Activated CD8-positive, alpha-beta memory T cell treated with anti-CD3 and anti-CD28 coated beads, Interleukin-2, amount 50 U/mL, for 24 hours (primary cell): Measurements from ENCODE around the gene PKD2L1.
A peak's percentile ranks its signal among the peaks of the same experiment; 100 is the strongest.
"Not testable (repeated sequence)": the region's sequence is repeated elsewhere in the genome, so short reads cannot be mapped to it uniquely, and the experiment has no call there.

Source experiments
- DNase-seq: peaks from one replicate; pipeline ENCODE4 v3.0.0-alpha.2; 2020; ENCODE audit errors: extremely low read depth

The PKD2L1 gene

DNA sequence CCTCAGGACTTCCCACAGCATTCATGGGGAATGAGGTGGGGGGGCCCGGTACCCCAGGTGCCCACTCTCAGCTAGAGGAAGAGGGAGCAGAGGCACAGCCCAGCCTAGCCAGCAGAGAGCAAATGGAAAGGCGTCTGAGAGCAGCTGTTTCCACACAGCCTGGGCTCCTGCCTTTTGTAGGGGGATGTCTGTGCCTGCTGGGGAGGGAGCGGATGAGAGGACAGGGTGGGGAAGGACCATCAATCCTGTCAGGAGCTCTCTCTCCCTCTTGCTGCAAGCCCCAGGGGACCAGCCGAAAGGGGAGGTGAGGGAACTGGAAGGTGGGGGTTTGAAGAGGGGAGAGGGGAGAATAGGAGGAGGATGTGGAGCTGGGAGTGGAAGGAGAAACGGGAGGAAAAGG is at the start of gene PKD2L1:
PKD2L1 (minus strand) TSS at position 150 of the 400 bp plus-strand sequence; CDS start at position 25, 125 bp downstream.
- DNase-seq = no peak

DNA sequence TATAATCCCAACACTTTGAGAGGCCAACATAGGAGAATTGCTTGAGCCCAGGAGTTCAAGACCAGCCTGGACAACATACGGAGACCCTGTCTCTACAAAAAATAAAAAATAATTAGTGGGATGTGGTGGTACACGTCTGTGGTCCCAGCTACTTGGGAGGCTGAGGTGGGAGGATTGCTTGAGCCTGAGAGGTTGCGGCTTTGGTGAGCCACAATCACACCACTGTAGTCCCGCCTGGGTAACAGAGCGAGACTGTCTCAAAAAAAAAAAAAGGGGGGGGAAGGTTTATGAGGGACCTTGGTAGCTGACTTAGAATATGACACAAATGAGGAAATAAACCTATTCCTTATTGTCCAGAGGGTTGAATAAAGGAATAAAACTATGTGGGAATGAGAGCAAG is 47.8 kb upstream of the PKD2L1 start:
- no peak for DNase-seq

DNA sequence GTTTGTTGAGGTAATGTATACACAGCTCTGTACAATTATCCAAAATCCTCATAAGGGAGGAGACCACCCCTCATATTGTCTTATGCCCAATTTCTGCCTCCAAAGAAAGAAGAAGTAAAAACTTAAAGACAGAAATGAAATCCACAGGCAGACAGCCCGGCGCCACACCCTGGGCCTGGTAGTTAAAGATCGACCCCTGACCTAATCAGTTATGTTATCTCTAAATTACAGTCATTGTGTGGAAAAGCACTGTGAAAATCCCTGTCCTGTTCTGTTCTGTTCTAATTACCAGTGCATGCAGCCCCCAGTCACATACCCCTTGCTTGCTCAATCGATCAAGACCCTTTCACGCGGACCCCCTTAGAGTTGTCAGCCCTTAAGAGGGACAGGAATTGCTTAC is 46.6 kb upstream of the PKD2L1 start:
- DNase-seq = not testable (repeated sequence)

DNA sequence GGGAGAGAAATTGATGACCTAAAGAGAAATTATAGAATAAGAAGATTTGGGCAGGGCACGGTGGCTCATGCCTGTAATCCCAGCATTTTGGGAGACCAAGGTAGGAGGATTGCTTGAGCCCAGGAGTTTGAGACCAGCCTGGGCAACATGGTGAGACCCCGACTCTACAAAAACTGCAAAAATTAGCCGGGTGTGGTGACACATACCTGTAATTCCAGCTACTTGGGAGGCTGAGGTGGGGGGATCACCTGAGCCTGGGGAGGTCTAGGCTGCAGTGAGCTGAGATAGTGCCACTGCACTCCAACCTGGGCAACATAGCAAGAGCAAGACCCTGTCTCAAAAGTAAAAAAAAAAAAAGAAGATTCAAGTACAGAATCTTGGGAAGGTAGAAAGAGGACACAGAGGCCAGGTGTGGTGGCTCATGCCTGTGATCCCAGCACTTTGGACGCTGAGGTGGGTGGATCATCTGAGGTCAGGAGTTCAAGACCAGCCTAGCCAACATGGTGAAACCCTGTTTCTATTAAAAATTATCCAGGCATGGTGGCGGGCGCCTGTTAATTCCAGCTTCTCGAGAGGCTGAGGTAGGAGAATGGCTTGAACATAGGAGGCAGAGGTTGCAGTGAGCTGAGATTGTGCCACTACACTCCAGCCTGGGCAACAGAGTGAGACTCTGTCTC is 44.8 kb upstream of the PKD2L1 start:
- not testable (repeated sequence) for DNase-seq

DNA sequence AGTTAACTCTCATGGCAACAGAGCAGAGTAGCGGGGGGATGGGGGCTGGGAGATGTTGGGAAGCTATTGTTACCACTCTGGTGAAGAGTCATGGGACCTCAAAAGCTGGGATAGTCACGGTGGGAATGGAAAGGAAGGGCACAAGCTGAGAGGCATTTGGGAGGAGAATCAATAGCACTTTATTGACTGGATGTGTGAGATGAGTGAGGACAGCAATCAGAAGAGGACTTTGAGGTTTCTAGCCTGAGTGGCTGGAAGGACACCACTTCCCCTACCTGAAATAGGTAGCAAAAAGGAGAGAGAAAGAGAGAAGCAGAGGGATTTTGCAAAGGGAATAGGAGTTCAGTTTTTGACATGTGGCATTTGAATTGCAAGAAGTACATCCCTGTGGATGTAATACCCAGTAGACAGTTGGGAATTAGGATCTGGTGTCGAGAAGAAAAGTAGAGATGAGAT is 44.2 kb upstream of the PKD2L1 start:
- DNase-seq = no peak

DNA sequence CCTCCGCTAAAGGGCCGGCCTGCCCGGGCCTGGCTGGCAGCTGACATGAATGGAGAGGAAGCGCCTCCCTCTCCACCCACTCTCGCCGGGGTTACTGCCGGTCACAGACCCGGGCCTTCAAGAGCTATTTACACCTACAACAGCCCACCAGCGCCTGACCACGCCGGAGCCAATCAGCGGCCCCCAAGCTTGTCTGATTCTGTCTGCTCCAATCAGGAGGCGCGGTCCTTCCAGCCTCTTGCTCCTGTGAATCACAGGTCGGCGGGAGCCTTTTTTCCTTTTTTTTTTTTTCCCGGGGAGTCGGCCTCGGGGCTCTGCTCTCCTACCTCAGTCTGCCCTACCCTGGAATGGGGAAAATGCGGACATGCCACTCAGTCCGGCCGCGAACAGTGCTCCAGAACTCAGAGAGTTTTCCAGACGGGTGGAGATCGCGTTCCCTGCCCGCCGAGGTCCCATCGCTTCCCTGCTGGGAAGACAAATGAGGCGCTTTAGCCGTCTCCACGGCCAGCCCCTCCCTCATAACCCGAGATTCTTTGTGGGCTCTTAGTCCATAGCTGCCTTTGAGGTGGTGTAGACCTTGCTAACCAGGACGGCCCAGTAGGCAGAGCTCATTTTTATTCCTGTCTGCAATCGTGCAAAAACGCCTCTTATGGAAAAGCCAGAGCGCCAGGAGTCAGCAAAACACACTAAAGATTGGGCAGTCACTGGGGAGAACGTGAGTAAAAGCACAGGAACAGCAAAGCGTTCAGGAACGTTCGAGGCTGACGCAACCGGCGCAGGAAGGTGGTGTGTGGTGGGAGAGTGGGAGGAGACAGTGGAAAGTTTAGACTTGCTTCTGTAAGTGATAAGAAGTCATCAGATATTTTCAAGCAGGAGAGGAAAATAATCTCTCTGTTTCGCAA is 43.5 kb upstream of the PKD2L1 start:
- peak; percentile 81 for DNase-seq

DNA sequence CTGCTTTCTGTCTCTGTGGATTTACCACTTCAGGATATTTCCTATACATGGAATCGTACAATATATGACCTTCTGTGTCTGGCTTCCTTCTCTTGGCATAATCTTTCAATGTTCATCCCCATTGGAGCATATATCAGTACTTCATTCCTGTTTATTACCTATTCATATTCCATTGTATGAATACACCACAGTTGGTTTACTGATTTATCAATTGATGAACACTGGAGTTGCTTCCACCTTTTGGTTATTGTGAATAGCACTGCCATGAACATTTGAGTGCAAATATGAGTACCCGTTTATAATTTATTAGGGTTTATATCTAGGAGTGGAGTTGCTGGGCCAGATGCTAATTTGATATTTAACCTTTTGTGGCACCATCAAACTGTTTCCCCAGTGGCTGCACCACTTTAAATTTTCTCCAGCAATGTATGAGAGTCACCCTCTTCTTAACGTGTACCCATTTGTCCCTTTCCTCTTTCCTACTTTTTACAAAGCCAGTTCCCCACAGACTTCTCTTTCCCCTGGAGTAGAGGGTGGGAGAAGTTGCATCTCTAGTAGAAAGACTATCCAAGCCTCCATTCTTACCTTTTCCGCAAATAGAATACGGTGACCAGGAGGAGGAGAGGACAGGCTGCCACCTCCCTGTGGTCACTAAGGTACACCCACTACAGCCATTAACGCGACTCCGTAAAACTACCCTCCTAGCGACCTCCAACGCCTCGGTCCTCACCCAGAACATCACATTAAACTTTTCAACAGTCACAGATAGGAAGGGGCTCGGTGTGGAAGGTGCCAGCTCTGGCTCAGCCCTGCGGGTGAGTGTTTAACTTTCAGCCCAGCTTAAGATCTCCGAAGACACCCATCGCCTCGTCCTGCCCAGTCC is 42.6 kb upstream of the PKD2L1 start:
- DNase-seq = no peak

DNA sequence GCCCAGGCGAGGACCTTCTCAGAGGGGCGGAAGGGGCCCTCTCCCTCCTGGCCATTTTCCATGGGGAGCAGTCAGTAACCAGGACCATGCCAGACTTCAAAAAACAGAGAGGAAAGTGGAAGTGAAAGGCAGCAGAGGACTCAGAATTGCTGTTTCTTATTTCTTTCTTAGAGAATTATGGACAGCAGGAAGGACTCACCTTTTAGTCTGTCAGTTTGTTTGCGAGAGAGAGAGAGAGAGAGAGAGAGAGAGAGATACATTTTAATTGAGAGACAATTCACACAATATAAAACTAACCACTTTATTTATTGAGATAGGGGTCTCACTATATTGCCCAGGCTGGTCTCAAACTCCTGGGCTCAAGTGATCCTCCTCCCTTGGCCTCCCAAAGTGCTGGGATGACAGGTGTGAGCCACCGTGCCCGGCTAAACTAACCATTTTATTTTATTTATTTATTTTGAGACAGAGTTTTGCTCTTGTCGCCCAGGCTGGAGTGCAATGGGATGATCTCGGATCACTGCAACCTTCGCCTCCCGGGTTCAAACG is 41.5 kb upstream of the PKD2L1 start:
- no peak for DNase-seq

DNA sequence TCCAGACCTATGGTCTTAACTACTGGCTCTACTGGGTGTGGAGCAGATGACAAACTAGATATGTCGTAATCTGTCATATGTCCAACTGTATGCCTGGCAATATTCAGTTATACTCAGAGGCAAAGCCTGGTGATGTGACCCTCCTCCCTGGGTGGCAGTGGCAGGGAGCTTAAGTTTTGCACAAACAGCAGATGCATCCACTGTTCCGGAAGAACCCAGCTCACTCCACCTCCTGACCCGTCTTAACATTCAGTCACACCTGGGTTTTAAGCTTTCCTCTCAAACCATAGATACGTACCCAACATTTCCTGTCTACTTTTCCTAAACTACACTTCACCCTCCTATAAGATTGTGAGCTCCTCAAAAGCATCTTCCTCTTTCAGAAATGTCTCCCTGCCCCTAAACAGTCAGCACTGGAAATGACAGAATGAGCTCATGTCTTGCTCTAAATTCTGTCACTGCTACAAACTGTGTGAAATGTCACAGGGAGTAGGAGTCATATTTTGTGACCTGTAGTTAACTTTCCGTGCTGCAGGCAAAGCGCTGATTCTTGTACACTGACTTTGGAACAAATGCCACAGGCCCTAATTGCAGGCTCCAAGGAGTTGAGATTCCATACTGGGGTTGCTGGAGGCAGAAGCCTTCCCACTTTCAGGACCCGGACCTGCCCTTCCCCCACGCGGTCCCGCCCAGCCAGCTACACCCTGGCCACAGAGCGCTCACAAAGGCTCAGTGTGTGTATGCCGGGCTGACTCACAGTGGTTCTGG is 40.9 kb upstream of the PKD2L1 start:
- DNase-seq = peak; percentile 17

DNA sequence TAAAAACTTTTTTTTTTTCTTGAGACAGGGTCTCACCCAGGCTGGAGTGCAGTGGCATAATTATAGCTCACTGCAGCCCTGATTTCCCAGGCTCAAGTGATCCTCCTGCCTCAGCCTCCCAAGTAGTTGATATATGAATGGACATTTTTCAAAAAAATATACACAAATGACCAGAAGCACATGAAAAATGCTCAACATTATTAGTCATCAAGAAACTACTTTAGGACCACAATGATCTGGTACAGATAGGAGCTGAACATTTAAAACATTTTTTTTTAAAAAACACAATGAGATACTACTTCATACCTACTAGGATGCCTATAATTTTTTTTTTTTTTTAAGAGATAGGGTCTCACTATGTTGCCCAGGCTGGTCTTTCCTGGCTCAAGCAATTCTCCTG is 38.7 kb upstream of the PKD2L1 start:
- no peak for DNase-seq

DNA sequence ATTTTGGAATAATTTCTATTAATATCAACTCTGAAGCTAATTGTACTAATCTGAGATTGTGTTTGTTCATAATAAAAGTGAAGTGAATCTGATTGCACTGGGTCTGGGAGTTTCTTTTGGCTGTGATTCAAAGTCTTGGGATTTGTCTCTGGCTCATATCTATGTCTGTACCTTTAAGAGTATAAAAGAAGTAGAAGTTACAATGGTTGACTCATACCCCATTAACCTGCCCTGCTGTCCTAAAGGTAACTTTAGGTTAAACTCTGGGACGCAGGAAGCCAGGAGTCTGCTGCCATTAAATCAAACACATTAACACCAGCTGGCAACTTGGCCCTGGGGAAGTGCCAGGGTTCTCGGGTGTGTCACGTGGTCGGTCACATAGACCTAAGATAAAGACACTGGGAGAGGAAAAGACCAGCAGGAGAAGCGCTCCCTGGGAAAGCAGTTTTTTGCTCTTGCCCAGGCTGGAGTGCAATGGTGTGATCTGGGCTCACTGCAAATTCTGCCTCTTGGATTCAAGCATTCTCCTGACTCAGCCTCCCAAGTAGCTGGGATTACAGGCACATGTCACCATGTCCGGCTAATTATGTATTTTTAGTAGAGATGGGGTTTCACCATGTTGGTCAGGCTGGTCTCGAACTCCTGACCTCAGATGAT is 34.8 kb upstream of the PKD2L1 start:
- no peak for DNase-seq

DNA sequence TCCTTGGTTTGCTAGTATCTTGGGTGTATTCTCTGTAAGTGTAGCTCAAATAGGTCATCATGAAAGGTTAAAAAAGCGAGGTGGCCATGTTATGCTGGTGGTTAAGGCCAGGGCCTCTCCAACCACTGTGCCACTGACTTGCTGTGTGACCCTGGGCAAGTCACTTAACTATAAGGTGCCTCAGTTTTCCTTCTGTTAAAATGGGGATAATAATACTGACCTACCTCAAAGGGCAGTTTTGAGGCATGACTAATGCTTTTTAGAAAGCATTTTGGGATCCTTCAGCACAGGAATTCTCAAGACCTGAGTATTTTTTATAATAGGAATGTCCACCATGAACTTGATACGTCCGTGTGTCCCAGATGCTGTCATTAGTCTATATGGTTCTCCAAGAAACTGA is 34.1 kb upstream of the PKD2L1 start:
- no peak for DNase-seq

DNA sequence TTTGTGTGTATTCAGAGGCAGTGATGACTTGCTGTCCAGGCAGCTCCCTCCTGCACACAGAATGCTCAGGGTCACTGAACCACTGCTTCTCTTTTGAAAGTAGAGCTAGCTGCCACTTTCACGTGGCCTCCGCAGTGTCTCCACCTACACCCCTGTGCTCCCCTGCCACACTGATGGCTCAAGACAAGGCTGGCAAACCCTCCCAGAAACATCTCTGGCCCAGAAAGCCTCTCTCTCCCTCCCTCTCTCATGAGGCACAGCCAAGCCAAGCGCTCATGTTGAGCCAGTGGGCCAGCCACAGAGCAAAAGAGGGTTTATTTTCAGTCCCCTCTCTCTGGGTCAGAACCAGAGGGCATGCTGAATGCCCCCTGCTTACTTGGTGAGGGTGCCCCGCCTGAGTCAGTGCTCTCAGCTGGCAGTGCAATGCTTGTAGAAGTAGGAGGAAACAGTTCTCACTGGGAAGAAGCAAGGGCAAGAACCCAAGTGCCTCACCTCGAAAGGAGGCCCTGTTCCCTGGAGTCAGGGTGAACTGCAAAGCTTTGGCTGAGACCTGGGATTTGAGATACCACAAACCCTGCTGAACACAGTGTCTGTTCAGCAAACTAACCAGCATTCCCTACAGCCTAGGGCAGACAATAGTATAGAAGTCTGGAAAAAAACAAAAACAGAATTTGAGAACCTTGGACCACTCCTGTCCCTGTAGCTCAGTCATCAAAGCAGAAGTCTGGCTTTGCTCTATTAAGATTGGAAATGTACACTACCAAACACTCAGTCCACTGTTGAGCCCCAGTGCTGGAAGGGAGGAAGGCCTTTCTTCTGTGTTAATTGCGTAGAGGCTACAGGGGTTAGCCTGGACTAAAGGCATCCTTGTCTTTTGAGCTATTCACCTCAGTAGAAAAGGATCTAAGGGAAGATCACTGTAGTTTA is 32.8 kb upstream of the PKD2L1 start:
- DNase-seq = no peak

DNA sequence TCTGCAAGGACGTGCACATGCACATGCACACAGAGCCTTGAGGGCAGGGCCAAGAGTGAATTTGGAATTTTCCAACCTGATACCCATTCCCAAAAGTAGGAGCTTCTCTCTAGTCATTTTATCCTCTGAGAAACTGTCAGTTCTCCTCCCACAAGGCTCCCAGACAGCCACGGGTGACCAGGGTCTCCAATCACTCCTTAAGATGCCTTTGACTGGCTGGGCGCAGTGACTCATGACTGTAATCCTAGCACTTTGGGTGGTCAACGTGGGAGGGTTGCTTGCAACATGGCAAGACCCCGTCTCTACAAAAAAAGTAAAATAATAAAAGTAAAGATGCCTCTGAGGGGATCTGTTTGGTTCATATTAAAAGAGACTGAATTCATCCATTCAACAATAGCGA is 30.2 kb upstream of the PKD2L1 start:
- no peak for DNase-seq

DNA sequence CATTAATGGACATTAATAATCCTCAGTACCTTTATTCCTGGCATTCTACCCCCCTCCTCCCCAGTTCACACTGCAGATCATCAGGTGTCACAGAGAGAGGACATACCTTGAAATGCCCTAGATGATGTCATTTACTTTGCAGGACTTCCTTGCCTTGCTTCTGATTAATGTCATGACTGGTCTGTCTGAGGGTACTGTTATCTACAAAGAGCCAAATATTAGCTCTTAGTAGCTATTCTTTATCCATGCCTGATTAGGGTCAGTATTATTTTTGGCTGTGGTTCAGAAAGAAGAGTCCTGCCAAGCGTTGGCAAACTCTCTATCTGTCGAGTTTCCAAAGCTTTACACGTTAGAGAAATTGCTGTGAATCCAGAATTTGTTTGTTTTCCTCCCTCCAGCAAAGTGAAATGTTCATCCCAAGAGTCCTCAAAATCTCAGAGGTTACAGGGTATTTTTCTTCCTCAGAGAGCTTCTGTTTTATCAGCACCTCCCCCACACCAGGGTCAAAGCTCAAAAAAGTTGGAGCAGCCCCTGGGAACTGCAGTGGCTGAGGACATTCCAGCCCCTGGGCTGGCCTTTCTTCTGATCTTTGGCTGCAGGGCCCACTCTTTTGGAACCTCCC is 29.6 kb upstream of the PKD2L1 start:
- no peak for DNase-seq

DNA sequence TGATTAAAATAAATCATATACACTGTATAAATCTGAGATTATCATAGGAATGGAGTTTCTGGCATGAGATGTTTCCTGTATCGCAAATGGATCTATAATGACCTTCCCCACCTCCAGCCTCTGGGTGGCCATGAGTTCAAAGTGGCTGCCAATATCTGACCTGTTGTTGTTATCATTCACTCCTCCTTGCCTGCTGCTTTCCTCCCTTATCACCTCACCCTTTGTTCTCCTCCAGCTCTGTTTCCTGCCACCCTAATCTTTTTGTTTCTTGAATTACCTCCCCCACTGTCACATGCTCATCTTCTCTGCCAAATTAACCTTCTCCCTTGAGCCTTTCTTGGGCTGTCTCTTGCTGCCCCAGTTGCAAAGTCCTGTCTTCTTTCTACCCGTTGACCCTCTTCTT is 29.0 kb upstream of the PKD2L1 start:
- no peak for DNase-seq

DNA sequence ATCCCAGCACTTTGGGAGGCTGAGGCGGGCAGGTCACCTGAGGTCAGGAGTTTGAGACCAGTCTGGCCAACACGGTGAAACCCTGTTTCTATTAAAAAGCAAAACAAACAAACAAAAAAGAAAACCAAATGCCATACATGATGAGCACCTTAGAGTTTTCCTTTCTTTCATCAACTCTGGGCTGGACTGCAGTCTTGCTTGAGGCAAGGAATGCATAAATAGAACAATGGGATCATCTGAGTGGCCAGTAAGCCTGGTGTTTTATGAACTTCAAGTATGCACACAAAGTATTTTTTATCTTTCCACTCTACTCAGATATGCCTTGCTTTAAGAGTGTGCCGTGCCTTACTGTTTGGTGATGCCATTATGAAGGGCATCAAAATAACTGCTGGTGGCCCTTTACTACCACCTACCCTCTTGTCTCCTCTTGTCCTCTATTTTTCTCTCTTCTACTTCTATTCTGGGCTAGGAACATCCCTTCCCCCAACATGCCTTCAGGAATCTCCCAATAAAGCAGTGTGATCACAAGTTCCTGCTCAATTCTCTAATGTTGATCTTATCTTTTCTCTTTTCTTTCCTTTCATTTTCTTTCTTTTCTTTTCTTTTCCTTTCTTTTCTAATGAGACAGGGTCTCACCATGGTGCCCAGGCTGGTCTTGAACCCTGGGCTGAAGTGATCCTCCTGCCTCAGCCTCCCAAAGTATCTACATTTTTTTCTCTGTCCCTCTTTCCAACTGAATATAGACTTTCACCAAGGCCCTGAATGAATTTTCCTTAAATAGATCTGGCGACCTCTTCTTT is 27.2 kb upstream of the PKD2L1 start:
- DNase-seq = no peak
